Camera-type eye (tissue), 1 donor: ENCODE measurements around the gene PLD4. TPM values are rescaled to one million over a fixed set of nuclear protein-coding genes. Genes with fewer than 3 reads are reported as not detected.

Source experiments
- total RNA-seq: library from RNA; depleted of rRNA; stranded (reverse); fragments of >200 nt; gene quantifications from one replicate; pipeline ENCODE4 v1.2.3, GENCODE V29; 2014

Gene PLD4, protein sequence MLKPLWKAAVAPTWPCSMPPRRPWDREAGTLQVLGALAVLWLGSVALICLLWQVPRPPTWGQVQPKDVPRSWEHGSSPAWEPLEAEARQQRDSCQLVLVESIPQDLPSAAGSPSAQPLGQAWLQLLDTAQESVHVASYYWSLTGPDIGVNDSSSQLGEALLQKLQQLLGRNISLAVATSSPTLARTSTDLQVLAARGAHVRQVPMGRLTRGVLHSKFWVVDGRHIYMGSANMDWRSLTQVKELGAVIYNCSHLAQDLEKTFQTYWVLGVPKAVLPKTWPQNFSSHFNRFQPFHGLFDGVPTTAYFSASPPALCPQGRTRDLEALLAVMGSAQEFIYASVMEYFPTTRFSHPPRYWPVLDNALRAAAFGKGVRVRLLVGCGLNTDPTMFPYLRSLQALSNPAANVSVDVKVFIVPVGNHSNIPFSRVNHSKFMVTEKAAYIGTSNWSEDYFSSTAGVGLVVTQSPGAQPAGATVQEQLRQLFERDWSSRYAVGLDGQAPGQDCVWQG
- 3.1 TPM for total RNA-seq

DNA sequence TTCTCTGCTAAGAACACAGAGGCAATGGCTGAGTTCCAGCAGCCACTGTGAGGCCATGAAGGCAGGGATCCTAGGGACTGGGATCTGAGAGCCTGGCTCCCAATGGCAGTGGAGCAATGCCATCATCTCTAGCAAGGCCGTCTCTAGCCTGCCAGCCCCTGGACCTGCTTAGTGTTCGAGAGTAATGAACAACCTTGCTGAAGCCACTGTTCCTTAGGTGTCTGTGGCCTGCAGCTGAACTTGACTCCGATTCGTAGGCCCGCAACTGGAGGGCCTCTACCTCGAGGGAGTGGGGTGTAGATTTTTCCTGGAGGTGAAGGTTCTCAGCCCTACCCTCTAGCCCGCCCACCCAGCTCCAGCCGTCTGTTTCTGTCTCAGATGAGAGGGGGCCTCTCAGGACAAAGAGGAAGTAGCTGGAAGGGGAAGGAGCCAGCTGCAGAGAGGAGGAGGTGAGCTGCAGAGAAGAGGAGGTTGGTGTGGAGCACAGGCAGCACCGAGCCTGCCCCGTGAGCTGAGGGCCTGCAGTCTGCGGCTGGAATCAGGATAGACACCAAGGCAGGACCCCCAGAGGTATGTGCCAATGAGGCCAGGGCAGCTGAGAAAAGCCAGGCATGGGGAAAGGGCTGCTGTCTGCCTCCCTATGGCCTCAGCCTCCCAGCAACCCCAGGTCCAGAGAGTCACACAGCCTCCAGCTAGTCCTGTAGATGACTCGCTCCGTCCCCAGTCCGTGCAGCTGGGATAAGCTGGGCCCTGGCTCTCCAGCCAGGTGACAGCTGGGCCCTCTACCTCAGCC lies at the start of gene PLD4:
Gene PLD4, plus strand, starts transcription at position 459 of the 793 bp plus-strand sequence. CDS start 2,262 bp downstream, outside the sequence.

DNA sequence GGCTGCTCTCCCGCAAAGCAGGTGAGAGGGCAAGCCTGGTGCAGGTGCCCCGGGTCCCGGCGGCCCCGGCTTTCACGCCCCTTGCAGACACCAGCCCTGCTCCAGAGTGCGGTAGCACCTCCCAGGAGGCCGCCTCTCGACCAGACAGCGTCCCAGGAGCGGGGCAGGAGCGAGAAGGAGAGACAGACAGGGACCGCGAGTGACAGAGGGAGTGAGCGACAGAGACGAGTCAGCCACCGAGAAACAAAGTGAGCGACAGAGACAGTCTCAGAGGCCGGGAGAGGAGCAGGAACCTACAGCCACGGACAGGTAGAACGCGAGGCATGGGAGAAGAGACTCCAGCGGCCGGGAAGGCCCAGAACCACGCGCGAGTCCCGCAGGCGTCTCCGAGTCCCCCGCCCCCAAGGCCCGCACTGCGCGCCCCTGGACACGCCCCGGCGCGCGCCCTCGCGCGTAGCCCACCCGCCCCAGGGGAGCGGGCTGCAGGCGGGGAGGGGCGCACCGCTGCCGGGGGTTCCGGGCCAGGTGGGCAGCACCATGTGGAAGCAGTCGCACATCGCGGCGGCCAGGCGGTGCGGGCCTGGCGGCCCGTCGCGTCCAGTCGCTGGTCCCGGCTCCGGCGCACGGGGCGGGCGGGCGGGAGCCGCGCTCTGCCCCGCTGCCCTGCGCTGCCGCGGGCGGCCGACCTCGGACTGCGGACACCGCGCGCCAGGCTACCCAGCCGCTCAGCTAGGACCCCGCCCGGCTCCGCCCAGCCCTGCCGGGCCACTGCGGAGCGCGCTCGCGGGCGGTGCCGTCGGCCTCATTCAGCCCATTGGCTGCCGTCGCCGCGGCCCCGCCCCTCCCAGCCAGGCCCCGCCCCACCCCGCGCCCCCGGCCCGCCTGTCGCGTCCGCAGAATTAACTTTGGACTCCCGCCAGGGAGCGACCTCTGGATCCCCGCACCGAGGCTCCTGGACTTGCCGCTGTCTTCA lies 53.3 kb downstream of the PLD4 start, which contains the start of gene AHNAK2:
Gene AHNAK2, minus strand, starts transcription at position 694 of the 973 bp plus-strand sequence. Its CDS starts 137 bp downstream, at position 557.

Other genes with a start within 250 kb of the PLD4 start
- gene INF2, start 235.3 kb upstream of the PLD4 start, total RNA-seq, result 43.8 TPM
- 17.1 TPM for gene ADSS1, start 200.7 kb upstream of the PLD4 start, total RNA-seq
- 125 TPM for gene SIVA1, start 171.7 kb upstream of the PLD4 start, total RNA-seq
- 122 TPM for gene AKT1, start 129.1 kb upstream of the PLD4 start, total RNA-seq
- gene ZBTB42, start 123.8 kb upstream of the PLD4 start, total RNA-seq, result 5.4 TPM
- gene CEP170B, start 59.6 kb upstream of the PLD4 start, total RNA-seq, result 16.4 TPM
- gene AHNAK2, start 53.5 kb downstream of the PLD4 start, total RNA-seq, result 20.0 TPM
- 9.3 TPM for gene CLBA1, start 60.9 kb downstream of the PLD4 start, total RNA-seq
- 22.8 TPM for gene CDCA4, start 96.2 kb downstream of the PLD4 start, total RNA-seq
- 0.66 TPM for gene GPR132, start 140.6 kb downstream of the PLD4 start, total RNA-seq
- 22.8 TPM for gene JAG2, start 243.9 kb downstream of the PLD4 start, total RNA-seq